ENCODE results near the gene OGFRL1.

The OGFRL1 gene

GRCh38 chr6:71335544-71335943, 46.9 kb downstream of the OGFRL1 start:
- 0 out of 2 replicates have a peak, but pooled peaks cover 2% of the 10 kb centered on the region for H3K27me3 ChIP-seq (ENCODE audit: low read depth, low read length)
- peaks cover 10% of the 10 kb centered on the region for H3K4me1 ChIP-seq (ENCODE audit: low read length)
- TF ChIP-seq CTCF (IDR thresholded peaks at IDR 0.05; ENCODE audit: low read depth, low read length) (no peak), EZH2phosphoT487 (IDR thresholded peaks at IDR 0.05; ENCODE audit: low read depth) (no peak)
- no peak overlapping the region for H2AFZ ChIP-seq (ENCODE audit: low read depth, low read length)
- H3K4me2 ChIP-seq (ENCODE audit: low read length): no peak overlapping the region
- H3K9ac ChIP-seq (ENCODE audit: low read length): no peak overlapping the region
- no peak overlapping the region for H3K27ac ChIP-seq (ENCODE audit: low read length)
- H4K20me1 ChIP-seq (ENCODE audit: insufficient read depth, low read length): no peaks in the 10 kb centered on the region
- H3K36me3 ChIP-seq (replicated peaks; ENCODE audit: low read depth, low read length): no peaks in the 10 kb centered on the region
- H3K79me2 ChIP-seq (ENCODE audit: low read length): no peaks in the 10 kb centered on the region
- no peak overlapping the region for H3K4me3 ChIP-seq (ENCODE audit: low read length)
- H3K9me3 ChIP-seq (ENCODE audit: insufficient read depth, low read length): no peaks in the 10 kb centered on the region

- Histone ChIP-seq H3K4me3 (ENCODE audit: low read length) (no peak overlapping the region), H3K36me3 (replicated peaks; ENCODE audit: low read depth, low read length) (no peaks in the 10 kb centered on the region), H4K20me1 (ENCODE audit: insufficient read depth, low read length) (no peaks in the 10 kb centered on the region), H2AFZ (ENCODE audit: low read depth, low read length) (no peak overlapping the region), H3K79me2 (ENCODE audit: low read length) (no peaks in the 10 kb centered on the region), H3K9me3 (ENCODE audit: insufficient read depth, low read length) (no peaks in the 10 kb centered on the region), H3K9ac (ENCODE audit: low read length) (no peak overlapping the region), H3K4me1 (ENCODE audit: low read length) (peaks cover 10% of the 10 kb centered on the region), H3K27me3 (ENCODE audit: low read depth, low read length) (0 out of 2 replicates have a peak, but pooled peaks cover 2% of the 10 kb centered on the region), H3K27ac (ENCODE audit: low read length) (no peak overlapping the region), H3K4me2 (ENCODE audit: low read length) (no peak overlapping the region)
- TF ChIP-seq EZH2phosphoT487 (IDR thresholded peaks at IDR 0.05; ENCODE audit: low read depth): no peak
- no peak for TF ChIP-seq CTCF (IDR thresholded peaks at IDR 0.05; ENCODE audit: low read depth, low read length)
Measured at GRCh38 chr6:71336901-71337300, 48.3 kb downstream of the OGFRL1 start.

- TF ChIP-seq CTCF (IDR thresholded peaks at IDR 0.05; ENCODE audit: low read depth, low read length): no peak
- TF ChIP-seq EZH2phosphoT487 (IDR thresholded peaks at IDR 0.05; ENCODE audit: low read depth): no peak
- Histone ChIP-seq H3K27ac (ENCODE audit: low read length) (no peak overlapping the region), H3K27me3 (ENCODE audit: low read depth, low read length) (0 out of 2 replicates have a peak, but pooled peaks cover 2% of the 10 kb centered on the region)
Measured at GRCh38 chr6:71338540-71339316, 50.1 kb downstream of the OGFRL1 start.

GRCh38 chr6:71342772-71343171, 54.2 kb downstream of the OGFRL1 start:
- Histone ChIP-seq H3K27me3 (ENCODE audit: low read depth, low read length) (0 out of 2 replicates have a peak, but pooled peaks cover 1% of the 10 kb centered on the region), H3K79me2 (ENCODE audit: low read length) (no peaks in the 10 kb centered on the region), H3K9me3 (ENCODE audit: insufficient read depth, low read length) (no peaks in the 10 kb centered on the region), H3K36me3 (replicated peaks; ENCODE audit: low read depth, low read length) (no peaks in the 10 kb centered on the region), H4K20me1 (ENCODE audit: insufficient read depth, low read length) (no peaks in the 10 kb centered on the region), H3K4me2 (ENCODE audit: low read length) (no peak overlapping the region), H3K9ac (ENCODE audit: low read length) (no peak overlapping the region), H3K4me1 (ENCODE audit: low read length) (peaks cover 24% of the 10 kb centered on the region), H2AFZ (ENCODE audit: low read depth, low read length) (no peak overlapping the region), H3K27ac (ENCODE audit: low read length) (no peak overlapping the region), H3K4me3 (ENCODE audit: low read length) (no peak overlapping the region)
- no peak for TF ChIP-seq EZH2phosphoT487 (IDR thresholded peaks at IDR 0.05; ENCODE audit: low read depth)
- TF ChIP-seq CTCF (IDR thresholded peaks at IDR 0.05; ENCODE audit: low read depth, low read length): no peak

More at GRCh38 chr6:71338540-71339316, 50.1 kb downstream of the OGFRL1 start:
- peaks cover 10% of the 10 kb centered on the region for H3K4me1 ChIP-seq (ENCODE audit: low read length)
- H3K36me3 ChIP-seq (replicated peaks; ENCODE audit: low read depth, low read length): no peaks in the 10 kb centered on the region
- no peaks in the 10 kb centered on the region for H4K20me1 ChIP-seq (ENCODE audit: insufficient read depth, low read length)
- no peak overlapping the region for H3K4me3 ChIP-seq (ENCODE audit: low read length)
- H2AFZ ChIP-seq (ENCODE audit: low read depth, low read length): no peak overlapping the region
- H3K4me2 ChIP-seq (ENCODE audit: low read length): no peak overlapping the region
- H3K9me3 ChIP-seq (ENCODE audit: insufficient read depth, low read length): no peaks in the 10 kb centered on the region
- H3K9ac ChIP-seq (ENCODE audit: low read length): no peak overlapping the region
- no peaks in the 10 kb centered on the region for H3K79me2 ChIP-seq (ENCODE audit: low read length)
